Measurements from ENCODE around the gene SEZ6.

The SEZ6 gene

DNA sequence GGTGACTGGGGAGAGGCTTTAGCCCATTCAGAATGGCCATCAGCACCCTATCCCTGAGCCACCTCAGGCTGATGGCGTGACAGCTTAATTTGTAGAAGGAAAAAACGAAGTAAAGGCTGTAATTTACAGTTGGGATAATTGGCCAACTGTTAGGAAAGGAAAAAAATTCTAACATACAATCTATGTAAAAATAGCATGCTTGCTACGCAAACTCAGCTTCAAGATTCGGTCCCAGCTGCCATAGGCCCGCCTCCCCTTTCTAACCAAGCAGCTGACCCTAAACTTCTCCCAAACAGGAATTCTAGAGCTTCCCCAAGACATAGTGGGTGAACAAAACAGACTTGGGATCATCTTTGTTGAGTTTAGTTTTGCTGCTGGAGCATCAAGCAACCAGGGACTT lies 4.9 kb downstream of the SEZ6 start:
- DNase-seq = no peak

DNA sequence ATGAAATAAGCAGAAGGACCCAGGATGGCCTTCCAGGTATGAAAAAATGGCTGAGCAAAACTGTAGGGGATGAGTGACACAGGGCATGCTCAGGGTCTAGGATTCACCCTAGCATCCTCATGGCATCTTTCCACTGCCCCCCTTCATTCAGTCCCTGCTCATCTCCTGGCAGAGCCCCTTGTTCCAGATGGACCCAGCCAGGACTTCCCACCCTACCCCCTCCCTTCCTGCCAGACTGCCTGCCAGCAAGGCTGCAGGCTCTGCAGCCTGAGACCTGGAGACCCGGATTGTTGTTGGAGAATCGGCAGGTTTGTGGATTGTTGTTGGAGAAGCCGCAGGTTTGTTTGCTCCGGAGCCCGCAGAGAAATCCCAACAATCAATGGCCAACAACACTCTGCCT lies 6.6 kb downstream of the SEZ6 start:
- no peak for DNase-seq

GRCh38 chr17:28997806-28998205 lies 8.0 kb downstream of the SEZ6 start:
- DNase-seq = no peak

DNA sequence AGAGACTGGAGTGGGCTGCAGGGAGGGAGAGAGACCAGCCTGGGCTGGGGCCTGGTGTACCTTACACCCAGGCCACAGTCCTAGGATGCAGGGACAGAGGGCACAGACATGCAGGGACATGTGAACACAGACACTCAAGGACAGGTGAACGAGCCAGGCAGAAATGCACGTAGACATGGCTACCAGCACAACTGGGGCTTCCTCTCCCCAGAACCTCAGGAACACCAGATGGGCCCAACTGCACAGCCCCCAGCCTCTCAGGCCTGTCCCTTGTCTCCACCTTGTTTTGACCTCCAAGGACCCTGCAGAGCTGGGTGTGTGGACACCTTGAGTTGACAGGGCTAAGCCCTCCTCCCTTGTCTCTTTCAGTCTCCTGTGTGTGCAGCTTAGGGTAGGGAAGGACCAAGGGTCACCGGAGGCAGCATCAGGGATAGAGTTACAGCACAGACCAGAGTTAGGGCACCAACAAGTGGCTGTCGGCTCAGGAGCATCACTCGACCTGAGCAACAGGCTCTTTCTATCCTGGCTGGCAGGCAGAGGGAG lies 9.2 kb downstream of the SEZ6 start:
- DNase-seq = no peak

DNA sequence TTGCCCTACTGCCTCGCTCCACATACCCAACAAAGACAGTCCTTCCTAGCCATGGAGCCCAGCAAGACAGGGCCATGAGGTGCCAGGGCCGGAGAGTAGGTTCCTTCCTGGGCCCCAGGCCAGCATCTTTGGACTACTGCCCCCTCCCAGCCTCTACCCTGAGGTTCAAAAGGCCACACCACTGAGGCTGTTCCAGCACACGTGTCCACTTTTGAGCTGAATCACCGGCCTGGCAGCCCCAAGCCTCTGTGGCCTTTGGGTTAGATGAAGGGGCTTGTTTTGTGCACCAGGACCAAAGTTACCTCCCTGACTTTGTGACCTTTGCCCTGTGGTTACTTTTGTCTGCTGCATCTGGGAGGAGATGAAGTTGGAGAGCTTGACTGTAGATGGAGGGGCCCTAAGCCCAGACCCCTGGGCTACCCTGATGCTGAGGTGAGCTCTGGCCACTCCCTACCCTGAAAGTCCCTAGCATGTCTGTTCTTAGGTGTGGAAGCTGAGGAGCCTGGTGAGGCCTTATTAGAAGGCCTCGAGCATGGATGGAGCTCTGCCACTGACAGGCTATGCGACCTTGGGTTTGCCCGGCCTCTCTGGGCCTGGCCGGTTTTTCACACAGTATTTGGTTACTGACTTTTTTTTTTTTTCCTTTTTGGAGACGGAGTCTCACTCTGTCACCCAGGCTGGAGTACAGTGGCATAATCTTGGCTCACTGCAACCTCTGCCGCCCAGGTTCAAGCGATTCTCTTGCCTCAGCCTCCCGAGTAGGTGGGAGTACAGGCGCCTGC lies 12.0 kb downstream of the SEZ6 start:
- DNase-seq = no peak

GRCh38 chr17:28992625-28993600 lies 12.9 kb downstream of the SEZ6 start:
- no peak for DNase-seq

GRCh38 chr17:28992185-28992584 lies 13.6 kb downstream of the SEZ6 start:
- no peak for DNase-seq

DNA sequence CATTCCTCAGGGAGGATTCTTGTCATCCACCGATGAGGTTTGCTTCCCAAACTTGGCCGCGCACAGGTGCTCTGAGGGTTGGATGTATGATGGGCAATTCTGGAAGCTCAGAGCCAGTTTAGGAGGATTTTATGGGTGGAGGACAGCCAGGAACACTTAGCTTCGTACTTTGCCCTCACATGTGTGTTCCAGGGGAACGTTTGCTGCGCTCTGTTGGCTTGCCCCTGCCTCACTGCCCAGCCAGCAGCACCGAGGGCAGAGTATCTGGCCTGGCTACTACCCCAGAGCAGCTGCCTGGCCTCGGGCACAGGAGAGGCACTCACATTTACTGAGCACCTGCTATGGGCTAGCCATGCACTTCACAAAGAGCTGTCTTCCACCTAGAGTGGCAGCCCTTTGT lies 14.1 kb downstream of the SEZ6 start:
- DNase-seq = no peak

- no peak for DNase-seq
Measured at GRCh38 chr17:28989028-28989427, 16.8 kb downstream of the SEZ6 start.

GRCh38 chr17:28988475-28988874 lies 17.4 kb downstream of the SEZ6 start:
- no peak for DNase-seq

DNA sequence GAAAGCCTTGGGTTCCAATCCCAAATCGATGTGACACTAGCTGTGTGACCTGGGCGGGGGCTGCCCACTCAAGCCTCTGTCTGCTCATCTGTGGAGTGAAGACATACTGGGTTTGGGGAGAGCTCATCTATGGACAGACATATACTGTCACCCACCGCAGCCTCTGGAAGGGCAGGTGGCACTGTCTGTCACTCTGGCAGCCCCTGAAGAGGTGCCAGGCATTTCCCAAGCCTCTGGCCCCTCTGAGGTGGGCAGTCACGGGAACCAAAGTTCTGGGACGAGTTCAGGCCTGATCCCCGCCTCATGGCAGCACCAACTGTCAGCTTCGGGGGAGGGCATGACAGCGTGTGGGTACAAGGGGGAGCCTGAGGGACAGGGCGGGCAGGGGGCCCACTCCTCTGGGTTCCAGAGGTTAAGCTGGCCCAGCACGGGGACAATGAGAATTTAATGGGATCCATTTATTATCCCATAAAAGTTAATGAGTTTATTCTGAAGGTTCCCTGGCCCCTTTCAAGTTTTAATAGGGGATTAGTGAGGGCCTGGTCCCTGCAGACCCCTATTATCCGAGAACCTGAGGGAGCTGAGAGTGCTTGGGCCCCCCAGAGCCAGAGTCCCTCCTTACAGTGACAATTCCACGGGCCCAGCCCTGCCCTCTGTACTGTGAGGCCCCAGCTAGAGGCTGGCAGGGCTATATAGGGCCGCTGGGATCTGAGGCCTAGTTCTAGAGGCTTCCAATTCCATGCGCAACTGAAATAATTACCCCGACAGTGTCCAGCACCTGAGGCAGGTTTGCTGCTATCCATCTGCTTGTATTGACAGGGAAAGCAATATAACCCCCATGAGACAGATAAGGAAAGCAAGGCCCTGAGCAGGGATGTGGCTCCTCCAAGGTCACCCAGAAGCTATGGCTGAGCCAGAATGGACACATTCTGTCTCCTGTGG lies 18.8 kb downstream of the SEZ6 start:
- no peak for DNase-seq

GRCh38 chr17:28985950-28986713 lies 19.7 kb downstream of the SEZ6 start:
- DNase-seq = no peak

DNA sequence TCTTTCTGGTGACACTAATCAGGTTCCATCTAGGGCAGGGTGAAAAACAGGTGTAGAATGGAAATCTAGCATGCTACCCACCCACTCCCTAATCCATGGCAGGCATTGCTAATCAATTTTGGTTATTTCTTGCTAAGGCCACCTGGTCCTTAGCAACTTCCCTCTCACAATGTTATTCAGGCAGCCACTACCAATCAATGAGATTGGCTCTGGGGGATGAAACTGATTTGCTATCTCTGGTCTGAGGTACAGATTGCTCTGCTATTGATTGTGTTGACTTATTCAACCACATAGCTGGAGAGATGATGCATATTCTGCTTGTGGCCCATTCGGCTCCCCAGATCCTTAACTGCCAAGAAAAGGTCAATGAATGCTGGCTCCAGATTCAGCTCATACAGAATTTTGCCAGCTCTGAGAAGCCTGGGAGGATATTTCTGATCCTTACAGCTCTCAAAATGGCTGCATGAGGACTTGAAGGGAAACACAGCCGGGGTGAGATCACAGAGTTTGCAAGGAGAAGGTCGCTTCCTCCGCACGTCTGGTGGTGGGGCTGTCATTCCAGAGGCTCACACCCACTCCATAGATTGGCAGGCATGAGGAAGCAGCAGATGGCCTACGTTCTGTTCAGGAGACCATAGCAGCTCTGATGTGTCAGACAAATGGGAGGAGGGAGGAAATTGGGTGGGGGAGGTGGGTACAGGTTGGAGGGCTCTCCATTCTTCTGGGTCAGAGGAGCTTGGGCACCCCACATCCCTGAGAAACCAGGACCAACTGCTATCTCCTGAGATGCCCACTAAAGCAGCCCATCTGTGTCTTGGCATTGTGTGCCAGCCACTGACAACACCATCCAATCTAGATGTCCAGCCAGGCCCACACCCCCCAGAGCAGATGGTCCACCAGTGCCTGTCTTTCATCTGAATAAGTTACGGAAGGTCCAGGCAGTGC lies 22.3 kb downstream of the SEZ6 start:
- DNase-seq = no peak

- DNase-seq = peak; percentile 83 to 88
Measured at GRCh38 chr17:28982131-28982793, 23.6 kb downstream of the SEZ6 start.

GRCh38 chr17:28978356-28978964 lies 27.4 kb downstream of the SEZ6 start:
- DNase-seq = no peak

DNA sequence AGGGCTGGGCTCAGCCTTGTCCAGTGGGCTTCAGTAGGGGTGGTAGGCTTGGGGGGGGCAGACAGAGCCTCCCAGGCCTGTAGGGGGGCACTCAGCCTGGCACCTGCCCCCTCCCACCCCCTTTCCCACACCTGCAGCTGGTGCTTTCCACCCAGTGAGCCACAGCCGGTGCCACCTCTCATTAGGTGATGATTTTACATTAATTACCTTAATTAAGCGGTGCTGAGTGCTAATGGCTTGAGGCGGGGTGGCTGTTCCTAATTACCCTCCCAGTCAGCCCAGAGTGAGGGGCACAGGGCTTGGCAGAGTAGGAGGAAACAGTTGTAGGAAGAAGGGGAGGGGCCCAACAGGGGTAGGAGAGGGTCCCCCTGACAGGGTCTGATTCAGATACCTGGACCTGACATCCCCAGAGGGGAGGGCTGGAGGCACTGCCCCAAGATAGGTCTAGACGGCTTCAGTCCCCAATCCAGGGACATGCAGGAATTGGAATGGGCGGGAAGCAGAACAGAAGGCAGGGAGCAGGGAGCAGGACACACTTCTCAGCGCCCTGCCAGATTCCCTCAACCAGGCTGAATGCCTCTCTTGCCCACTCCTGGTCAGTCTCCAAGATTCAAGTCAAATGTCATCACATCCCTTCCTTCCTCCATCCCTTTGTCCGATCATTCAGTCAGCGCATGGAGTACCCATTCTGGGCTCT lies 28.0 kb downstream of the SEZ6 start:
- DNase-seq = no peak

DNA sequence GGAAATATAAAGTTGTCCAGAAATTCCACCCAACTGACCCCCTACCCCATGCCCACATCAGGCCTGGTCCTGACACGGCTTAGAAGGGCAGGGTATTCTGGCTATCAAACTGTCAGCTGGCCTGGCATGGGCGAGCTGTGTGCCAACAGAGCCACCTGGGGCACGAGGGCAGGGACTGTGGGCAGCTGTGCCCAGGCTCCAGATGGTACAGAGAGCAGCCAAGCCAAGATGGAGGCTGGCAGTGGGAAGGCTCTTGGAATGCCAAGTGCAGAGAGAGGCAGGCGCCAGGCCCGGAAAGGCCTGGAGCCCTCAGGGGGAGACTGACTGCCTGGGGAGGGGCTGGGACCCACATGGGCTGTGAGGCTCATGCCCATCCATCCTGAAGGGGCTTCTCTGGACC lies 30.2 kb downstream of the SEZ6 start:
- DNase-seq = no peak

DNA sequence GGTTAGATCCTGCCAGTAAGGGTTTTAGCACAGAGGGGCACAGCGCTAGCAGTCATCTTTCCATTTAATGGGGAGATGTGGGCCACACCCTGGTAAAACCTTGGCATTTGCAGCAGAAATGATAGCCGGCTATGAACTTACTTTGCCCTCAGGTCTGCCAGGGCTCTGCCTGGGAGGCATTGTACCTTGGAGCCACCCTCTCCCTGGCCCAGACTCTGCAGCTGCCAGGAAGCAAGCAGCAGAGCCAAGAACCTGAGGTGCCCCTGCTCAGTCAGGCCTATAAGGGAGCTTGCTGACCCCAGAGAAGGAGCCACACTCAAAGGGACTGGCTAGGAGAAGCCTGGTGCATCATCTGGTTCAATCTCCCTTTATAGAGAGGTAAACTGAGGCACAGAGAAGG lies 30.8 kb downstream of the SEZ6 start:
- no peak for DNase-seq

- DNase-seq = no peak
Measured at GRCh38 chr17:28974451-28974850, 31.4 kb downstream of the SEZ6 start.

All from CD4-positive, alpha-beta T cell treated with Interferon alpha-2 for 1 hour (primary cell).